ENCODE measurements around the gene CCDC9B.

DNA sequence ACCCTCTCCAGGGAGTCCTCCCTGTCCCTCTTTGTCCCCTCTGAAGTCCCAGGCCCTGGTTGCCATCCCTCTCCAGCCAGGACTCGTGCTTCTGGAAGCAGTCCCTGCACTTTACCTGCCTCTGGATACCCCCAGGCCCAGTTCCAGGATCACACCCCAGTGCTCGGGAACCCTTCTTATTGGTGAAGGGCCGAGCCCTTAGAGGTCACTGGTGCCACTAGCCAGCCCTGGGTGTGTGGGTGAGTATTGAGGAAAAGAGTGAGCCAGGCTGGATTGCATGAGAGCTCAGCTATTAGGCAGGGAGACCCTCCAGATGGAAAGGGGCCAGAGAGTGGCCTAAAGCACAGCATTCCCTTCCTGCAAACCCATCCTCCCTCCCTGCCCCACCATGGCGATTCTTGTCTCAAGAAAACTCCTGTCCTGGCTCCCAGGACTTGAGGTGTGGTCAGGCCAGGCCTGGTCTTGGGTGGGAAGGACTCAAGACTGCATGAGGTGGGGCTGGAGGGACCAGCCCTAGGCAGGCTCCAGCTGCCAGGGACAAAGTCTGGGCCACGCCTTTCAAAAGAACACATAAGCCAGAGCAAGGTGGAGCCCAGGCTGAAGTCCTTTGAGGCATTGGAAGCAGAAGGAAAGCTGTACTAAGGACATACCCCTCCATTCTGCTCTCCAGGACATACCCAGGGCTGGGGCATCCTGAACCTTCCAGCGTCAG, 5.3 kb upstream of the CCDC9B start:
- TF ChIP-seq, protein P1, sequence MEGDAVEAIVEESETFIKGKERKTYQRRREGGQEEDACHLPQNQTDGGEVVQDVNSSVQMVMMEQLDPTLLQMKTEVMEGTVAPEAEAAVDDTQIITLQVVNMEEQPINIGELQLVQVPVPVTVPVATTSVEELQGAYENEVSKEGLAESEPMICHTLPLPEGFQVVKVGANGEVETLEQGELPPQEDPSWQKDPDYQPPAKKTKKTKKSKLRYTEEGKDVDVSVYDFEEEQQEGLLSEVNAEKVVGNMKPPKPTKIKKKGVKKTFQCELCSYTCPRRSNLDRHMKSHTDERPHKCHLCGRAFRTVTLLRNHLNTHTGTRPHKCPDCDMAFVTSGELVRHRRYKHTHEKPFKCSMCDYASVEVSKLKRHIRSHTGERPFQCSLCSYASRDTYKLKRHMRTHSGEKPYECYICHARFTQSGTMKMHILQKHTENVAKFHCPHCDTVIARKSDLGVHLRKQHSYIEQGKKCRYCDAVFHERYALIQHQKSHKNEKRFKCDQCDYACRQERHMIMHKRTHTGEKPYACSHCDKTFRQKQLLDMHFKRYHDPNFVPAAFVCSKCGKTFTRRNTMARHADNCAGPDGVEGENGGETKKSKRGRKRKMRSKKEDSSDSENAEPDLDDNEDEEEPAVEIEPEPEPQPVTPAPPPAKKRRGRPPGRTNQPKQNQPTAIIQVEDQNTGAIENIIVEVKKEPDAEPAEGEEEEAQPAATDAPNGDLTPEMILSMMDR (IDR thresholded peaks at IDR 0.05), result no peak
- TF ChIP-seq, protein P2, sequence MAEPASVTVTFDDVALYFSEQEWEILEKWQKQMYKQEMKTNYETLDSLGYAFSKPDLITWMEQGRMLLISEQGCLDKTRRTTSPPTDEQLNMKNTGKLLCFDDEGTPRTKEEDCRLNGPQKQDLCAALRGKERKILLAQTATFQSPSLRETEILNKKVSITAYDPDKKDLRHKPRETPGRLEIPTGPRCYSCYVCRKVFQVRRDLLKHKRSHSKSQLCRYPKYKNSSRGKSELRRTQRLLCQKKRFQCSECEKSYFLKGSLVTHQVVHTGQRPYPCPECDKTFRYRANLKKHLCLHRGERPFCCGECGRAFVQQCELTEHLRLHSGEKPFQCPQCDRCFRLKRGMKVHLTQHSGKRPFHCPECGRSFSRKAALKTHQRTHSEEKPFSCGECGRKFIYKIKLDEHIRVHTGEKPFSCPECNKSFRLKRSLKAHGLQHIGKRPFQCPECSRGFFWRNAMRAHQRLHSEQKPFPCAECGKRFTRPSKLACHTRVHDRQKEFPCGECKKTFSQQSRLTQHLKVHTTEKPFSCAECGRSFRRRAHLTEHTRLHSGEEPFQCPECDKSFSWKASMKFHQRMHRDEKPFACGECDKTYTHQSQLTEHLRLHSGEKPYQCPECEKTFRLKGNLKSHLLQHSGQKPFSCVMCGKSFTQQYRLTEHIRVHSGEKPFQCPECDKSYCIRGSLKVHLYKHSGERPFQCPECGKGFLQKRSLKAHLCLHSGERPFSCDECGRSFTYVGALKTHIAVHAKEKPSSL (CRISPR knock-in tag; conservative IDR thresholded peaks at IDR 0.05), result no peak
- TF ChIP-seq PRRX2 (CRISPR knock-in tag; IDR thresholded peaks at IDR 0.05), result no peak
- TF ChIP-seq ESRRA (CRISPR knock-in tag; IDR thresholded peaks at IDR 0.05; ENCODE audit: borderline replicate concordance), result no peak
- no peak for TF ChIP-seq ETV6 (CRISPR knock-in tag; IDR thresholded peaks at IDR 0.05)
- TF ChIP-seq ZNF138 (CRISPR knock-in tag; conservative IDR thresholded peaks at IDR 0.05), result no peak
- no peak for TF ChIP-seq IRF2 (CRISPR knock-in tag; IDR thresholded peaks at IDR 0.05; ENCODE audit: borderline replicate concordance, low read depth)
- TF ChIP-seq, protein P3, sequence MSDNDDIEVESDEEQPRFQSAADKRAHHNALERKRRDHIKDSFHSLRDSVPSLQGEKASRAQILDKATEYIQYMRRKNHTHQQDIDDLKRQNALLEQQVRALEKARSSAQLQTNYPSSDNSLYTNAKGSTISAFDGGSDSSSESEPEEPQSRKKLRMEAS (CRISPR knock-in tag; IDR thresholded peaks at IDR 0.05), result no peak
- TF ChIP-seq ZNF423 (CRISPR knock-in tag; IDR thresholded peaks at IDR 0.05), result no peak
- TF ChIP-seq, protein P4, sequence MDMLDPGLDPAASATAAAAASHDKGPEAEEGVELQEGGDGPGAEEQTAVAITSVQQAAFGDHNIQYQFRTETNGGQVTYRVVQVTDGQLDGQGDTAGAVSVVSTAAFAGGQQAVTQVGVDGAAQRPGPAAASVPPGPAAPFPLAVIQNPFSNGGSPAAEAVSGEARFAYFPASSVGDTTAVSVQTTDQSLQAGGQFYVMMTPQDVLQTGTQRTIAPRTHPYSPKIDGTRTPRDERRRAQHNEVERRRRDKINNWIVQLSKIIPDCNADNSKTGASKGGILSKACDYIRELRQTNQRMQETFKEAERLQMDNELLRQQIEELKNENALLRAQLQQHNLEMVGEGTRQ (CRISPR knock-in tag; IDR thresholded peaks at IDR 0.05), result no peak
- no peak for TF ChIP-seq NR2C2 (CRISPR knock-in tag; IDR thresholded peaks at IDR 0.05)

Data from WTC11 (cell line).